DOHH2 (cell line): ENCODE measurements around the gene SUGCT.

Experiments used
- EZH2phosphoT487 ChIP-seq: fragments of 200-600 bp; sonication (generic); IDR thresholded peaks from 2 replicates; pipeline ENCODE4 v1.6.1; 2017; ENCODE audit warnings: borderline replicate concordance, mild to moderate bottlenecking, antibody characterized with exemption, low read length, moderate library complexity, mixed read lengths
- TF ChIP-seq, protein P1 (sequence below): fragments of 200-600 bp; sonication (generic); IDR thresholded peaks from one replicate; pipeline ENCODE4 v1.5.1; 2014; ENCODE audit warnings: antibody characterized with exemption, mild to moderate bottlenecking, low read depth, low read length; ENCODE audit not compliant: poor library complexity, severe bottlenecking

DNA sequence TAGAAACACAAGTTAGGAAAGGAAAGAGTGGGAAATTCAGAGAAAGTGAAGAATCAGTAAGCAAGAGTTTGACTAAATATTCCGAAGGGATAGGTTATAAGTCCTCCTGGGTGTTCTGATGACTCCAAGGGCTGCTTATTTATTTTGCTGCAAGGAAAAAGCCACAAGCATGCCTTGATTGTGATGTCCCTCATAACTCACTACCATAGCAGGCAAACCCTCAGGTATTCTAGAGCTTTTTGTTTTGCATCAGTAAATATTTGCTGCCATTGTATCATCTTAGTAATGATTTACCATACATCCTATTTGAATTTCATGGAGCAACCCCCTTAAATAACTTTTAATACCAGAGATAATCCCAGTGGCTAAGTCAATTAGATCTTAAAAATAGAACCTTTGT is 688.1 kb downstream of the SUGCT start:
- no peak for TF ChIP-seq EZH2phosphoT487
- TF ChIP-seq, protein P1, sequence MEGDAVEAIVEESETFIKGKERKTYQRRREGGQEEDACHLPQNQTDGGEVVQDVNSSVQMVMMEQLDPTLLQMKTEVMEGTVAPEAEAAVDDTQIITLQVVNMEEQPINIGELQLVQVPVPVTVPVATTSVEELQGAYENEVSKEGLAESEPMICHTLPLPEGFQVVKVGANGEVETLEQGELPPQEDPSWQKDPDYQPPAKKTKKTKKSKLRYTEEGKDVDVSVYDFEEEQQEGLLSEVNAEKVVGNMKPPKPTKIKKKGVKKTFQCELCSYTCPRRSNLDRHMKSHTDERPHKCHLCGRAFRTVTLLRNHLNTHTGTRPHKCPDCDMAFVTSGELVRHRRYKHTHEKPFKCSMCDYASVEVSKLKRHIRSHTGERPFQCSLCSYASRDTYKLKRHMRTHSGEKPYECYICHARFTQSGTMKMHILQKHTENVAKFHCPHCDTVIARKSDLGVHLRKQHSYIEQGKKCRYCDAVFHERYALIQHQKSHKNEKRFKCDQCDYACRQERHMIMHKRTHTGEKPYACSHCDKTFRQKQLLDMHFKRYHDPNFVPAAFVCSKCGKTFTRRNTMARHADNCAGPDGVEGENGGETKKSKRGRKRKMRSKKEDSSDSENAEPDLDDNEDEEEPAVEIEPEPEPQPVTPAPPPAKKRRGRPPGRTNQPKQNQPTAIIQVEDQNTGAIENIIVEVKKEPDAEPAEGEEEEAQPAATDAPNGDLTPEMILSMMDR: no peak
